RWPE2 (cell line): ENCODE results near the gene SH2D3C.

ENCODE experiments used
- ATAC-seq: fragments of 200-7000 bp; cut with Tn5 transposase; 3 replicates; pipeline ENCODE4 v1.9.1; 2021; ENCODE audit warnings: low read depth
- DNase-seq: peaks from one replicate; pipeline ENCODE4 v3.0.0-alpha.2; 2020; ENCODE audit warnings: low spot score
- H3K27ac ChIP-seq: fragments of 450-650 bp; 2 replicates; pipeline ENCODE4 v1.5.1; 2017; ENCODE audit warnings: mild to moderate bottlenecking; ENCODE audit not compliant: poor library complexity, severe bottlenecking
- H3K27me3 ChIP-seq: fragments of 250-450 bp; sonication (Bioruptor Pico); 2 replicates; pipeline ENCODE4 v1.5.1; 2021; ENCODE audit warnings: mild to moderate bottlenecking, moderate library complexity; ENCODE audit not compliant: insufficient read depth, poor library complexity, severe bottlenecking
- H3K36me3 ChIP-seq: fragments of 250-450 bp; sonication (Bioruptor Pico); 2 replicates; pipeline ENCODE4 v1.5.1; 2020; ENCODE audit warnings: low read depth, mild to moderate bottlenecking, moderate library complexity
- H3K4me1 ChIP-seq: fragments of 250-450 bp; sonication (Bioruptor Pico); 2 replicates; pipeline ENCODE4 v1.5.1; 2021; ENCODE audit warnings: mild to moderate bottlenecking, moderate library complexity; ENCODE audit not compliant: insufficient read depth, poor library complexity, severe bottlenecking
- H3K4me3 ChIP-seq: fragments of 250-450 bp; sonication (Bioruptor Pico); 2 replicates; pipeline ENCODE4 v1.5.1; 2021; ENCODE audit warnings: mild to moderate bottlenecking, moderate library complexity; ENCODE audit not compliant: severe bottlenecking
- H3K9me3 ChIP-seq: fragments of 250-450 bp; sonication (Bioruptor Pico); 2 replicates; pipeline ENCODE4 v1.5.1; 2021; ENCODE audit warnings: mild to moderate bottlenecking, moderate library complexity; ENCODE audit not compliant: severe bottlenecking
- TF ChIP-seq, protein P1 (sequence below): fragments of 450-650 bp; IDR thresholded peaks from one replicate; pipeline ENCODE4 v1.5.1; 2017; ENCODE audit warnings: mild to moderate bottlenecking, moderate library complexity; ENCODE audit not compliant: poor library complexity, severe bottlenecking

Gene SH2D3C

DNA sequence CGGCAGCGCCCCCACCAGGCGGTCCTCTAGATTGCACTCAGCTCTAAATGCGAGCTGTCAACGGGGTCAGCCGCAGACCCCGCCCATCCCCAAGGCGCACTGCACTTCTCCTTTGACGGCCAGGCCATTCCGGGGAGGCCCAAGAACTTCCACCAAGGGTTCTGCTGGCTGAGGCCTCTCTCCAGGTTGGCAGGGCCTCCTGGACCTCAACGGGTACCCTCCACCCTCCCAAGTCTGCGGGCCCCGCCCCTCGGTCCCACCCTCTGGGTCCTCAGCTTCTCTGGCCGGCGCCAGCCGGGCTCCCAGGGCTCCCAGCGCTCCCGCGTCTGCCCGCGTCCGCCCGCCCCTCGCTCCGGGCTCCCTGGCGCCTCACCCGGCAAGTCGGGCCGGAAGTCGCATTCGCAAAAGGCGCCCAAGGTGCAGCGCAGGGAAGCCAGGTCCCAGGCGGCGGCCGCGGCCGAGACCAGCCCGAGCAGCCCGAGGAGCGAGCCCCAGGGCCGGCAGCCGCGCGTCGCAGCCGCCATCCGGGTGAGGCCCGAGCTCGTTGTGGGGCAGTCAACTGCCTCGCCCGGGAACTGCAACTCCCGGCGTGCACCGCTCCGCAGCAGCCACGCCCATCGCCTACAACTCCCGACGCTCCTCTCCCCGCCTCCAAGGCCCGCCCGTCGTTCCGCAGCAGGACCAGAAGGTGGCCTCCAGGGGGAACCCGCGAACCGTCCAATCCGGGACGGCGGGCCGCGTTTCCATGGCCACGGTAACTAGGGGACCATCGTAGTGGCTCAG lies 43.5 kb downstream of the SH2D3C start, which contains the start of gene TOR2A:
TOR2A (minus strand) TSS at position 548 of the 783 bp plus-strand sequence; CDS start at position 524, 24 bp downstream.
- peak within 1 kb of the TSS; percentile 49 for H3K27ac ChIP-seq
- DNase-seq (peak; percentile 97), ATAC-seq (peak; percentile 92)
- TF ChIP-seq, protein P1, sequence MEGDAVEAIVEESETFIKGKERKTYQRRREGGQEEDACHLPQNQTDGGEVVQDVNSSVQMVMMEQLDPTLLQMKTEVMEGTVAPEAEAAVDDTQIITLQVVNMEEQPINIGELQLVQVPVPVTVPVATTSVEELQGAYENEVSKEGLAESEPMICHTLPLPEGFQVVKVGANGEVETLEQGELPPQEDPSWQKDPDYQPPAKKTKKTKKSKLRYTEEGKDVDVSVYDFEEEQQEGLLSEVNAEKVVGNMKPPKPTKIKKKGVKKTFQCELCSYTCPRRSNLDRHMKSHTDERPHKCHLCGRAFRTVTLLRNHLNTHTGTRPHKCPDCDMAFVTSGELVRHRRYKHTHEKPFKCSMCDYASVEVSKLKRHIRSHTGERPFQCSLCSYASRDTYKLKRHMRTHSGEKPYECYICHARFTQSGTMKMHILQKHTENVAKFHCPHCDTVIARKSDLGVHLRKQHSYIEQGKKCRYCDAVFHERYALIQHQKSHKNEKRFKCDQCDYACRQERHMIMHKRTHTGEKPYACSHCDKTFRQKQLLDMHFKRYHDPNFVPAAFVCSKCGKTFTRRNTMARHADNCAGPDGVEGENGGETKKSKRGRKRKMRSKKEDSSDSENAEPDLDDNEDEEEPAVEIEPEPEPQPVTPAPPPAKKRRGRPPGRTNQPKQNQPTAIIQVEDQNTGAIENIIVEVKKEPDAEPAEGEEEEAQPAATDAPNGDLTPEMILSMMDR: peak; percentile 92
- no peaks in the 10 kb centered on the region for H3K36me3 ChIP-seq
- H3K4me1 ChIP-seq: peaks cover 2% of the 10 kb centered on the region
- no peaks in the 10 kb centered on the region for H3K9me3 ChIP-seq
- H3K4me3 ChIP-seq: peak within 1 kb of the TSS; percentile 64
- H3K27me3 ChIP-seq: no peaks in the 10 kb centered on the region

DNA sequence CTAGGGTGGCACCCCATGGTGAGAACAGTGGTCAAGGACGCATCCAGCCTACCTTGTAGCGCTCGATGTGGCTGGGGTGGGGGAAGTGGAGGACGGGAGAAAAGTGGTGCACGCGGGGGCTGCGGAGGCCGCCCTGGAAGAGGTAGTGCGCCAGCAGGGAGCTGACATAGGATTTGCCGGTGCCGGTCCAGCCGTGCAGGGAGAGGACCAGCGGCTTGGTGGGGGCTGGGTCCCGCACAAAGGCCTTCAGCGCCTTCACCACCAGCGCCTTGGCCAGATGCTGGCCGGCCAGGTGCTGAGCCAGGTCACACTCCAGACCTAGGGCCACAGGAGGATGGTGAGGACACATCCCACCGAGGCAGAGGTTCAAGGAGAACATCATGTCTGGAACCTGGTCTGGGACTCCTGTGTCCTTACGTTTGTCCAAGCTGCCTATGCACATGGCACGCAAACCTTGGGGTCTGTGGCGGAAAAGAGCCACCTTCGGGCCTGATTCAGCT lies 44.2 kb downstream of the SH2D3C start:
- Histone ChIP-seq H3K4me3 (peak overlapping the region; percentile 64), H3K27ac (peak overlapping the region; percentile 49), H3K4me1 (no peaks in the 10 kb centered on the region), H3K27me3 (no peaks in the 10 kb centered on the region), H3K9me3 (no peaks in the 10 kb centered on the region), H3K36me3 (no peaks in the 10 kb centered on the region)
- DNase-seq (peak; percentile 56), ATAC-seq (no peak)
- TF ChIP-seq, protein P1: no peak

DNA sequence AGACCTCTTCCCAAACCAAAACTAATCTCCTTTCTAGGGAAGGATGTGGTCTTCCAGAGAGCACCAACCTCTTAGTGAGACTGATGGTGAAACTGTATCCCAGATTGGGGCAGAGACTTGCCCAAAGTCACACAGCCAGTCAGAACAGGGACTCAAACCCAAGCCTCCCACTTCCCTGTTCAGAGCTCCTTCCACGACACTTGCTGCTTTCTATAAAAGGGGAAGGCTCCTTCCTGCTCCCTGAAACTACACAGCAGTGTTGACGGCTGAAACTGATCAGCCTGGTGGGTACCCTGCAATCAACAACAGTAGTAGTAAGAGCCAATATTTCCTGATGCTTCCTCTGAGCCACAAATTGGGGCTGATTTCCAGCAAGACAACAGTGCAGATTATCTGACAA lies 44.9 kb downstream of the SH2D3C start:
- H3K9me3 ChIP-seq: no peaks in the 10 kb centered on the region
- TF ChIP-seq, protein P1: no peak
- DNase-seq (no peak), ATAC-seq (no peak)
- H3K27me3 ChIP-seq: no peaks in the 10 kb centered on the region
- H3K27ac ChIP-seq: no peak overlapping the region
- no peaks in the 10 kb centered on the region for H3K4me1 ChIP-seq
- H3K36me3 ChIP-seq: no peaks in the 10 kb centered on the region
- H3K4me3 ChIP-seq: no peak overlapping the region

DNA sequence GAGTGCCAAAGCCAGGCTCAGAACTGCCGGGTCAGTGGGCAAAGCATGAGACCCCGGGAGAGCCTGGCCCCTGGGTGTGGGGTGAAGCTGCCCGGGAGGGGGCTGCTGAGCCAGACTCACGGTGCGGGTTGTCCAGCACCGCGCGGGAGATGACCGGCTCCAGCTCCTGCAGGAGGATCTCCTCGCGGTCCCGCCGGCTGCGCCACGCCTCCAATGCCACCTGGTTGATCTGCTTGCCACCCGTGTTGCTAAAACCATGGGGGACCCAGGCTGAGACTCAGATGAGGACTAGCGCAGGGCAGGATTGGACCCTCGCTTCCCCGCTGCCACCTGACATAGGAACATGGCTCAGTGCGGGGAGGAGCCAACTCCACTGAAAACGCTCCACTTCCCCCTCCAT lies 46.0 kb downstream of the SH2D3C start:
- Histone ChIP-seq H3K4me3 (no peak overlapping the region), H3K36me3 (no peaks in the 10 kb centered on the region), H3K27me3 (no peaks in the 10 kb centered on the region), H3K4me1 (no peaks in the 10 kb centered on the region), H3K27ac (no peak overlapping the region), H3K9me3 (no peaks in the 10 kb centered on the region)
- ATAC-seq (no peak), DNase-seq (peak; percentile 52)
- TF ChIP-seq, protein P1: no peak

DNA sequence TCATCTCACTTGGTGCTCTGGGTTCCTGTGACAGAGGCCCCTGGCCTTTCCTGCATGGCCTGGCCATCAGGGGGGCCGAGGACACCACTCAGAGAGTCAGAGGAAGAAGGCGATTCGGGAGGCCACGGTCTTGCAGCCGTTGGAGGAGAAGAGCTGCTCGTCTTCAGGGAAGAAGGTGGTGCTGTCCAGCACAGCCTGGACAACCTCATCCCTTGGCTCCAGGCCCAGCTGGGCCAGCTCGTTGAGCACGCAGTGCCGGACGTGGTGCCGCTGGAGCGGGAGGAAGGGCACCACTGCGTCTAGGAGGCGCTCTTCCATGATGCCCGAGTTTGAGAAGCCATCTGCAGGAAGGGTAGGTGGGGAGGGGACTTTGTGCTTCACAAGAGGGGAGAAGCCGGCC lies 46.5 kb downstream of the SH2D3C start:
- no peak for ATAC-seq

More for the DNA sequence above, 46.5 kb downstream of the SH2D3C start:
- H3K27ac ChIP-seq: no peak overlapping the region
- peak; percentile 38 for DNase-seq
- H3K36me3 ChIP-seq: no peaks in the 10 kb centered on the region
- no peaks in the 10 kb centered on the region for H3K9me3 ChIP-seq
- no peaks in the 10 kb centered on the region for H3K4me1 ChIP-seq
- TF ChIP-seq, protein P1: no peak
- no peak overlapping the region for H3K4me3 ChIP-seq
- H3K27me3 ChIP-seq: no peaks in the 10 kb centered on the region
